ENCODE data around the gene RALY. TPM values are rescaled to one million over a fixed set of nuclear protein-coding genes. Genes with fewer than 3 reads are reported as not detected.

Gene RALY
- total RNA-seq, 2 donors from 2014 or later: 74.2 to 86.4 TPM

DNA sequence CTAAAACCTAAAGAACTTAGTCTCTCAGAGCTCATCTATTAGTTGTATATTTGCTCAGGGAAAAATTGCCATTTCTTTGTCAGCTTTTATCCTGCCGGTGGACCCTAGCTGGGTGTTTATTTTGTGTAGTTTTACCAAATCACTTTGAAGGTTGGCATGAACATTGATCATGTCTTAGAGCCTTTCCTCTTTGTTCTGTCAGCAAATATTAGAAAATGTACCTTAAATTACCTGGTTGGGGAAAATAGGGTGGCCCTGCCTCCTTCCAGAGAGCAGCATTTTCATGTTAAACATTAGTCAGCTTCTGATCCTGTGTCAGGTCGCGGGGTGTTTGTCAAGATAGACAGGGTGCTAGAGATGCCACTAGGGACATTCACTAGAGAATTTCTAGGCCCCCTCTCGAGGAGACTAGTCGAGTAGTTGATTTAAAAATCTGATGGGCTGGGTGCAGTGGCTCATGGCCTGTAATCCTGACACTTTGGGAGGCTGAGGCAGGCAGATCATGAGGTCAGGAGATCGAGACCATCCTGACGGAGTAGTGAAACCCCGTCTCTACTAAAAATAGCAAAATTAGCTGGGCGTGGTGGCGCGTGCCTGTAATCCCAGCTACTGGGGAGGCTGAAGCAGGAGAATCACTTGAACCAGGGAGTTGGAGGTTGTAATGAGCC, 11.2 kb downstream of the RALY start:
- H3K4me1 ChIP-seq: peaks cover 0 to 37% of the 10 kb centered on the region in 2 donors
- TF ChIP-seq, protein P1, sequence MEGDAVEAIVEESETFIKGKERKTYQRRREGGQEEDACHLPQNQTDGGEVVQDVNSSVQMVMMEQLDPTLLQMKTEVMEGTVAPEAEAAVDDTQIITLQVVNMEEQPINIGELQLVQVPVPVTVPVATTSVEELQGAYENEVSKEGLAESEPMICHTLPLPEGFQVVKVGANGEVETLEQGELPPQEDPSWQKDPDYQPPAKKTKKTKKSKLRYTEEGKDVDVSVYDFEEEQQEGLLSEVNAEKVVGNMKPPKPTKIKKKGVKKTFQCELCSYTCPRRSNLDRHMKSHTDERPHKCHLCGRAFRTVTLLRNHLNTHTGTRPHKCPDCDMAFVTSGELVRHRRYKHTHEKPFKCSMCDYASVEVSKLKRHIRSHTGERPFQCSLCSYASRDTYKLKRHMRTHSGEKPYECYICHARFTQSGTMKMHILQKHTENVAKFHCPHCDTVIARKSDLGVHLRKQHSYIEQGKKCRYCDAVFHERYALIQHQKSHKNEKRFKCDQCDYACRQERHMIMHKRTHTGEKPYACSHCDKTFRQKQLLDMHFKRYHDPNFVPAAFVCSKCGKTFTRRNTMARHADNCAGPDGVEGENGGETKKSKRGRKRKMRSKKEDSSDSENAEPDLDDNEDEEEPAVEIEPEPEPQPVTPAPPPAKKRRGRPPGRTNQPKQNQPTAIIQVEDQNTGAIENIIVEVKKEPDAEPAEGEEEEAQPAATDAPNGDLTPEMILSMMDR (IDR thresholded peaks at IDR 0.05): no peak
- no peak overlapping the region for H3K27ac ChIP-seq

DNA sequence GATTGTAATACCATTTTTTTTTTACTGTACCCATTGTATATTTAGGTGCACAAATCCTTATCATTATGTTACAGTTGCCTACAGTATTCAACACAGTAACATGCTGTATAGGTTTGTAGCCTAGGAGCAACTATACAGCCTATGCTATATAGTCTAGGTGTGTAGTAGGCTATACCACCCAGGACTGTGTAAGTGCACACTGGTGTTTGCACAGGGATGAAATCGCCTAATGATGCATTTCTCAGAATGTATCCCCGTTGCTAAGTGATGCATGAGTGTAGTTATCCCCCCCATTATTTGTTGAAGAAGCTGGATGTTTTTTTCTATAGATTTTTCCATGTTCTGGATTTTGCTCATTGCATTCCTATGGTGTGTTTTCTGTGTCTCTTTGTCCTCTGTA, 12.9 kb downstream of the RALY start:
- TF ChIP-seq, protein P1 (IDR thresholded peaks at IDR 0.05): no peak
- H3K27me3 ChIP-seq: no peaks in the 10 kb centered on the region
- H3K4me1 ChIP-seq: peaks cover 0 to 45% of the 10 kb centered on the region in 2 donors
- no peaks in the 10 kb centered on the region for H3K36me3 ChIP-seq
- H3K27ac ChIP-seq: no peak overlapping the region
- no peak for DNase-seq (ENCODE audit: low spot score)
- no peaks in the 10 kb centered on the region for H3K9me3 ChIP-seq
- H3K4me3 ChIP-seq: no peak overlapping the region

More for the DNA sequence above, 11.2 kb downstream of the RALY start:
- no peaks in the 10 kb centered on the region for H3K36me3 ChIP-seq
- no peak overlapping the region for H3K4me3 ChIP-seq
- H3K27me3 ChIP-seq: no peaks in the 10 kb centered on the region
- no peaks in the 10 kb centered on the region for H3K9me3 ChIP-seq
- DNase-seq (ENCODE audit: low spot score): no peak

DNA sequence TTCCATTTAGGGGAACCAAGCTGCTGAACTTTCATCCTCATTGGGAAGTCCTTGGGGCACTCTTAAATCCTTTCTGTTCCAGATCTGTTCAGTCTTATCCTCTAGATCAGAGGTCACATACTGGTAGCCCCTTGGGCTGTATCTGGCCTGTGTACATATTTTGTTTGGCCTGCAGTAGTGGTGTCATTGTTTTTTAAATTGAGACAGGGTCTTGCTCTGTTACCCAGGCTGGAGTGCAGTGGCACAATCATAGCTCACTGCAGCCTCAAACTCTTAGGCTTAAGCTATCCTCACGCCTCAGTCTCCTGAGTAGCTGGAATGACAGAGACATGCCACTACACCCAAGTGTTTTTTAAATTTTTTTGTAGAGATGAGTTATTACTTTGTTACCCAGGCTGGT, 14.8 kb downstream of the RALY start:
- H3K27me3 ChIP-seq: no peaks in the 10 kb centered on the region
- H3K9me3 ChIP-seq: no peaks in the 10 kb centered on the region
- no peaks in the 10 kb centered on the region for H3K36me3 ChIP-seq
- TF ChIP-seq, protein P1 (IDR thresholded peaks at IDR 0.05): no peak
- DNase-seq (ENCODE audit: low spot score): no peak
- H3K27ac ChIP-seq: no peak overlapping the region
- no peak overlapping the region for H3K4me3 ChIP-seq
- H3K4me1 ChIP-seq: peaks cover 0 to 59% of the 10 kb centered on the region in 2 donors

DNA sequence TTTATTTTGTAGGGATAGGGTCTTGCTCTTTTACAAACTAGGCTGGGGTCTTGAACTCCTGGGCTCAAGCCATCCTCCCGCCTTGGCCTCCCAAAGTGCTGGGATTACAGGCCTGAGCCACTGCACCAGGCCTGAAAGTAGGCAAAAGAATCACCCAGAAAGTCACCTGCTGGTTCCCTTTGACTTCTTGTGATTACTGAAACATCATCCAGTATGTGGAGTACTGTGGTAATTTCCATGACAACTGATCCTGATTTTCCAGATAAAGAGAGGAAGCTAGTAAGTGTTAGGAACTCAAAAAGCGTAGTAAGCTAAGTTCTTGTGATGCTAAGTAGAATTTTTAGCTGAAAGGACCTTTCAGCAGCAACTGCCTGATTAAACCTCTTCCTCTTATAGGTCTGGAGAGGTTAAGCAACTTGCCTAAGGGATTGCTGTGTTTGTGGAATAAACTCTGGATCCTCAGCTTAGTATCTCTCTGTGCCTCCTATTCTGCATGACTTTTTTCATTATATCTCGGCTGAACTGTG, 16.8 kb downstream of the RALY start:
- Histone ChIP-seq H3K27ac (no peak overlapping the region), H3K9me3 (no peaks in the 10 kb centered on the region), H3K4me1 (peaks cover 0 to 64% of the 10 kb centered on the region in 2 donors), H3K36me3 (no peaks in the 10 kb centered on the region), H3K27me3 (no peaks in the 10 kb centered on the region), H3K4me3 (no peak overlapping the region)
- DNase-seq (ENCODE audit: low spot score): no peak
- TF ChIP-seq, protein P1 (IDR thresholded peaks at IDR 0.05): no peak

DNA sequence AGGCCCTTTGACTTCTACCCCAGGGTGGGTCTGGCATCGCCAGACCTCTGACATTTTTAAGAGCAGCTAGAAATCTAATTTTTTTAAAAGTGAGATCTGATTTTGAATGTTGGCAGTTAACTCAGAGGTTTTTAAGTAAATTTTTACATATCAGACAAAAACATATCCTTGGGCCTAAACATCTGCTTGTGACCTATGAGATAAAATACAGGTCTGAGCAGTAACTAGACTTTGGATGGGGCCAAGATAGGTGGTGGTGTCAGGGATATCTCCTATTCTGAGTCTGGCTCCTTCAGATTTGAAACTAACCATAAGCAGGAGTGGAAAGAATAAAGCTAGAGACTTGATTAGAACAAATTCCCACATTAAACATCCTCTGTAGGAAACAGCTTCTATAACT, 17.6 kb downstream of the RALY start:
- Histone ChIP-seq H3K36me3 (no peaks in the 10 kb centered on the region), H3K4me1 (peaks cover 0 to 72% of the 10 kb centered on the region in 2 donors), H3K9me3 (no peaks in the 10 kb centered on the region), H3K4me3 (no peak overlapping the region), H3K27me3 (no peaks in the 10 kb centered on the region), H3K27ac (no peak overlapping the region)
- TF ChIP-seq, protein P1 (IDR thresholded peaks at IDR 0.05): no peak
- no peak for DNase-seq (ENCODE audit: low spot score)
